Activated CD8-positive, alpha-beta memory T cell treated with anti-CD3 and anti-CD28 coated beads for 4 hours (primary cell): Measurements from ENCODE around the gene ALX4.

Source experiments
- DNase-seq, 2 donors: peaks; one replicate each; pipeline ENCODE4 v3.0.0-alpha.2; 2020; ENCODE audit warnings: low read depth in 2 of 2

The ALX4 gene

GRCh38 chr11:44335052-44335760 is 25.3 kb upstream of the ALX4 start:
- no peak for DNase-seq

DNA sequence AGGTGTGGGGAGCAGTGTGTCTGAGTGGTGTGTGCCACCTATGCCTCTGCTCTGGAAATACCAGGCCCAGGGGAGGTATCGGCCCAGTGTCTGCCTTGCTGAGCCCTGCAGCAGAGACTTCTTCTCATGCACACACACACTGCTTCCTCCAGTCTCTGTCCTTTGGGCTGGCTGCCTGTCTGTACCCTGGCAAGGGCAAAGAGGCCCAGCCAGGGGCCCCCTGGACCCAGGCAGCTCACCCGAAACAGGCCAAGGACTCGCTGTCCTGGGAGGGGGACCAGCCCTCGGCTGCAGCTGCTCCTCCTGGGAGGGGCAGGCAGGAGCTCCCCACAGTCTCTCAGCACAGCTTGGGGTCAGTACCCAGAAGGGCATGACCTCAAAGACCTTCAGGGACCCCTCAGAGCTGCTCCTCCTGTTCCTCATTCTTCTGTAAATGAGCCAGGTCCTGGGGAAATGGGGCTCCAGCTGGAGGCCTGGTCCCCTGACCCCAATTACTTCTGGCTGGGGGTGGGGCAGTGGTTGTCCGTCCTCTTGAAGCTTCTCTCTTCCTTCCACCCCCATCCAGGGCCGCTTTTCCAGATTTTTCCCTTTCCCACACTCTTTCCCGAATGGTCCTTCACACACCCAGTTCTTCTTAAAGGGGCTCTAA is 24.5 kb upstream of the ALX4 start:
- DNase-seq: no peak

GRCh38 chr11:44333271-44334218 is 23.6 kb upstream of the ALX4 start:
- DNase-seq: no peak

DNA sequence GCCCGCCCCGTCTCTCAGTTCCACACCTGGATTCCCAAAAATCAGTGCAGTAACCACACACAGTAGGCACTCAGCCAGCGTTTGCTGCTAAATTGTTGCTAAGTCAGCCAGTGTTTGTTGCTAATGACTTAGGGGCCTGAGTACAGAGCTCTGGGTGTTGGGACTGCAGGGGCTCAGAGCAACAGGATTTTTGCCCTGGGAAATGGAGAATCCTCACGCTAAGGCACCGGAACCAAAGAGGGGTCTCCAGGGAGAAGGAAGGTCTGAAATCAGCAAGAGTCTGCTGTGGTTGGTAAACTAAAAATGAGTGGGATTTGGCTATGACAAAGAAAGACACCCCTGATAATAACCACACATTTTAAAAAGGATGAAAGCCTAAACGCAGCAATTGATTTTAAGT is 22.7 kb upstream of the ALX4 start:
- DNase-seq: no peak

DNA sequence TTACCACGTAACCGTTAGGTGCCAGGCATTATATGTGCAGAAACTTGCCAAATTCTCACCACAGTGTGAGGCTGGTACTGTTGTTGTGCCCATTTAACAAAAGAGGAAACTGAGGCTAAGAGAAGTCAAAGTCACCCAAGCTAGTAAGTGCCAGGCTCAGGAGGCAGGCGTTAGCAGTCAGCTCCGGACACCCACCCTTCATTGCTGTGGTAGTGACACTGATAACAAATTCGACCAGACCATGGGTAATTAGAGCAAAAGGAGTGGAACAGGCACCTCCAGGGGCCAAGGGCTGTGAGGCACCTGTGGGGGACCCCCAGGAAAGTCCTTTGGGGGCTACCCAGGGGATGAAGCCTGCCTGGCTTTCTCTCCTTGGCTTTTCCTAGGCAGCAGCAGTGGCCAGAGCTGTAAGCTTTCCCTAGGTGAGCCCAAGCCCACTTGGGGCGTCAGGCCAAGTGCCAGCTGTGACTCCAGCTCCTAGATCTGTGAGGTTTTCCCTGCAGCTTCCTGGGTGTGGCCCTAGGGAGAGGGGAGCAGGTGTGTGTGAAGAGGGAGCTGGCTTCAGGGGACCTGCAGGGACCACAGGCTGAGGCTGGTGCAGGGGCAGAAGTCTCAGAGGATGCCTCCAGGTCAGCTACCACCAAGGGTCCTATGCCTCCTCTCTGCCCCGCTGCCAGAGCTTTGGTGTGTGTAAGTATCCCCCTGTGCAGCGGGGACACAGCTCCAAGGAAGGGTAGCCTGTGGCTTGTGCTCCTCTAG is 19.7 kb upstream of the ALX4 start:
- DNase-seq: no peak

DNA sequence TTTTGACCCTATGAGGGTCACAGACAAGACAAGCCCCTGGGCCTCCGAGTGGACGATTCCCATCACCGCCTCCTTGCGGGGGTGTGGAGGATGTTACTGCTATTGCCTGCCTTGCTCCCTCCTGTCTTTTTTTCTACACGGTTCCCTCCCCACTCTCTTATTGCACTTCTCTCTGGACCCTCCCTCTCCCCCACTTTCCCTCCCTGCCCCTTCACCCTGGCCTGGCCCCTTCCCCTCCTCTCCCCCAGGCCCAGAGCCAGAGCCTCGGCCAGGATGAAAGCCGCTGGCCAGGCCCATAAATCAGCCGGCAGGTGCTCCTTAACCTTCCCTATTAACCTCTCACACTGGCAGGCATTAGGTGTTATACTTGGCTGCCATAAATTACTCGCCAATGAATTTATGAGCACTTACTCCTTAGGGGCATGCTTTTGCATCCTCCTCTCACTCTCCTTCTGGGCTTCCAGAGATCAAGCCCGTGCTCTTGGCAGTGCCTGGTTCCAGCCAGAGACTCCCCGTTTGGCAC is 18.3 kb upstream of the ALX4 start:
- no peak for DNase-seq

DNA sequence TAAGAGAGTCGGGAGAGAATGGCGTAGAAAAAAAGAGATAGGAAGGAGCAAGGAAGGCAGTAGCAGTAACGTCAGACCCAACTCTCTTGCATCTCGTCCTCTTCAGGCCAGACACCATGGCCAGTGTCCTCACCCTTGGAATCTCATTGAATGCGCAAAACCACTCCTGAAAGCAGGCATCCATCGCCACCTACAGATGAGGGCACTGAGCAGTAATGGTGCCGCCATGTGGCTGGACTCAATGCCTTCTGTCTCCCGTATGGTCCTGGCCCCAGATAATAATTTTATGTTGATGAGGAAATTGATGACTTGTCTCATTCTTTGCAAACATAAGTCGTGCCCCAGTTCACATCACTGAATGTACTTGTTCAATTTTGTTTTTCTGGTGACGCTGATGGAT is 17.8 kb upstream of the ALX4 start:
- no peak for DNase-seq

- DNase-seq: no peak
Observed at GRCh38 chr11:44326615-44327475, 16.9 kb upstream of the ALX4 start.

DNA sequence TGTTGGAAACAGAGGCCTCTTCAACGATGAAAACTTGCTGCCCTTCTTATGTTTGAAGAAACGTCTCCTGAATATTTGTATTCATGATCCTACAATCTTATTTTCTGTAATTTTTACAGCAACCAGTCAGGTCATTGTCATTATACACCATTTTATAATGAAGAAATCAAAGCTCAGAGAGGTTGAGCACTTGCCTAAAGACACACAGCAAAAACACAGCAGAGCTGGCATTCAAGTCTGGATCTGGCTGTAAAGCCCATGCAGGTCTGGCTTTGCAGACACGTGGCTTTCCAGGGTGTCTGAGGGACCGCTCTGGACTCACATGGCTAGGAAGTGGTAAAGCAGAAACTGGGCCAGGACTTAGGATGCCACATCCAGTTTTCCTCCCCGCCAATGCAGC is 15.8 kb upstream of the ALX4 start:
- DNase-seq: no peak

GRCh38 chr11:44324749-44325525 is 15.0 kb upstream of the ALX4 start:
- no peak for DNase-seq

DNA sequence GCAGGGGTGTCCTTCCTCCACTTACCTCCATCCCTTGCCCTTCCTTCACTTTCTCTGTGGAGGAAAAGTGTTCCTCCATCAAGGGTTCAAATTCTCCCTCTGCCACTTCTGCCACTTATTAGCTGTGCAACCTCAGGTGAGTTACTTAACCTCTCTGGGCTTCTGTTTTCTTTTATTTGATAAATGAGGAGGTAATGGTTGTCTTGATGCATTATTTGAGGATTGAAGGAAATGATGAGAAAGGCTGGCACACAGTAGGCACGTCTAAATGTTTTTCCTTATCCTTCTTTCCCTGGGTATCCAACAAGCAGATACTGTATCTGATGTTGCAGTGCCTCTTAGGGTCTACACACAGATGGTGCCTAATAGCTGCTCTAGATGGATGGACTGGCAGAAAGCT is 14.3 kb upstream of the ALX4 start:
- DNase-seq: no peak

- DNase-seq: no peak
Observed at GRCh38 chr11:44322243-44322642, 12.3 kb upstream of the ALX4 start.

DNA sequence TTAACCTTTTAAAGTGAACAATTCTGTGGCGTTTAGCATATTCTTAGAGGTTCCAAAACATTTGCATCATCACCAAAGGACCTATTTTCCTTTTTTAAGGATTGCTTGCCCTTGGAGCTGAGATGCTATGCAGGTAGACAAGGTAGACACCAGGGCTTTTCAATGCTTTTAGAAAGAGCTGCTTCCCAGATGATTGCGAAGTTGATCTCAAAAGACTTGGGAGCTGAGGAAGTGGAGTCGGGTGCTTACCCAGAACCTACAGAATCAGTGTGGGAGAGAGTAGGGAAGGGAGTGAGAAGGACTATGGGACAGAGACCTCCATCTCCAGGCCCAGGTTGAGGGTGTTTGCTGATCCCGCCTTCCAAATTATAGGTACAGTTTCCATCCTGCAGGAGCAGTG is 11.1 kb upstream of the ALX4 start:
- DNase-seq: no peak

- no peak for DNase-seq
Observed at GRCh38 chr11:44320289-44320973, 10.5 kb upstream of the ALX4 start.

- no peak for DNase-seq
Observed at GRCh38 chr11:44319552-44320288, 9.8 kb upstream of the ALX4 start.

GRCh38 chr11:44319170-44319551 is 9.2 kb upstream of the ALX4 start:
- DNase-seq: no peak

- no peak for DNase-seq
Observed at GRCh38 chr11:44318369-44318768, 8.4 kb upstream of the ALX4 start.

DNA sequence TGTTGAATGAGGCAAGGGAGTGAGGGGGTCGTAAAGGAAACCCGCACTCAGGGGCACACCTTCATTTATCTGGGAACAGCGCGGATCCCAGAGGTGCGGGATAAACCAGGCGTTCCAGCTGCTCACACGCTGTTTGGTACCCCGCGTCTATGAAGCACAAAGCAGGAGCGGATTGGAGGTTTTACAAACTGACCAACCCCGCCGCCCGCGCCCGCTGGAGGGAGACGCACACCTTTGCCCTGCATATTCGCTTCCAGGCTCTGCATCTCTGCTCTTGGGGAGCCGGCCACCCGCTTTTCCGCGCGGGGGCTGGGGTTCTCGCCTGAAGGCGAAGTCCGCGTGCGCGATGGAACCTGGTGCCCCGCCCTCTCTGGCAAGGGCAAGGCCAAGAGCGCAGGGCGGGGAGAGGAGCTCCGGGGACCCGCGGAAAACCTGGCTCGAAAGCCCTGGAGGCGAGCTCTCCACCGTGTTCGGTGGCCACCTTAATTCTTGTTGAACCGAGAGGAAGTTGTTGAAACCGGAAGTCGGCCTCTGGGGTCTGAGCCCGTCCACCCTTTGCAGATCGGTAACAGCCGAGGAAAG is 6.8 kb upstream of the ALX4 start:
- DNase-seq: no peak
